ENCODE results near the gene MED27.

MED27 gene

GRCh38 chr9:131836021-131836420 lies 243.6 kb downstream of the MED27 start:
- Histone ChIP-seq H3K27me3 (ENCODE audit: control insufficient read depth, insufficient read depth, low read length, poor library complexity, severe bottlenecking) (no peaks in the 10 kb centered on the region), H3K4me3 (ENCODE audit: insufficient read depth, low read depth, low read length) (no peak overlapping the region), H3K36me3 (ENCODE audit: control insufficient read depth, insufficient read depth, low read length) (no peaks in the 10 kb centered on the region), H3K9me3 (ENCODE audit: control insufficient read depth, low read length) (no peaks in the 10 kb centered on the region), H3K4me1 (ENCODE audit: control insufficient read depth, insufficient read depth, low read length) (peaks cover 31% of the 10 kb centered on the region), H3K27ac (ENCODE audit: insufficient read depth, low read depth, low read length, poor library complexity, severe bottlenecking) (no peak overlapping the region)
- 91% methylated on average over 18 of the region's 18 CpGs for WGBS, 2 experiments

GRCh38 chr9:131835151-131835910 lies 244.3 kb downstream of the MED27 start:
- WGBS, 2 experiments, result 81 to 83% methylated on average over 30 of the region's 30 CpGs
- Histone ChIP-seq H3K4me3 (ENCODE audit: insufficient read depth, low read depth, low read length) (no peak overlapping the region), H3K36me3 (ENCODE audit: control insufficient read depth, insufficient read depth, low read length) (no peaks in the 10 kb centered on the region), H3K9me3 (ENCODE audit: control insufficient read depth, low read length) (no peaks in the 10 kb centered on the region), H3K27ac (ENCODE audit: insufficient read depth, low read depth, low read length, poor library complexity, severe bottlenecking) (no peak overlapping the region), H3K4me1 (ENCODE audit: control insufficient read depth, insufficient read depth, low read length) (peaks cover 31% of the 10 kb centered on the region), H3K27me3 (ENCODE audit: control insufficient read depth, insufficient read depth, low read length, poor library complexity, severe bottlenecking) (no peaks in the 10 kb centered on the region)

- 73 to 76% methylated on average over 15 of the region's 15 CpGs for WGBS, 2 experiments
- no peaks in the 10 kb centered on the region for H3K36me3 ChIP-seq (ENCODE audit: control insufficient read depth, insufficient read depth, low read length)
Measured at GRCh38 chr9:131834721-131835120, 244.9 kb downstream of the MED27 start.

GRCh38 chr9:131833906-131834305 lies 245.8 kb downstream of the MED27 start:
- H3K36me3 ChIP-seq (ENCODE audit: control insufficient read depth, insufficient read depth, low read length), result no peaks in the 10 kb centered on the region
- H3K27me3 ChIP-seq (ENCODE audit: control insufficient read depth, insufficient read depth, low read length, poor library complexity, severe bottlenecking), result no peaks in the 10 kb centered on the region
- H3K4me1 ChIP-seq (ENCODE audit: control insufficient read depth, insufficient read depth, low read length), result peaks cover 24% of the 10 kb centered on the region
- WGBS, 2 experiments, result 93% methylated on average over 2 of the region's 2 CpGs
- H3K4me3 ChIP-seq (ENCODE audit: insufficient read depth, low read depth, low read length), result no peak overlapping the region
- no peaks in the 10 kb centered on the region for H3K9me3 ChIP-seq (ENCODE audit: control insufficient read depth, low read length)
- no peak overlapping the region for H3K27ac ChIP-seq (ENCODE audit: insufficient read depth, low read depth, low read length, poor library complexity, severe bottlenecking)

More at GRCh38 chr9:131834721-131835120, 244.9 kb downstream of the MED27 start:
- Histone ChIP-seq H3K27me3 (ENCODE audit: control insufficient read depth, insufficient read depth, low read length, poor library complexity, severe bottlenecking) (no peaks in the 10 kb centered on the region), H3K27ac (ENCODE audit: insufficient read depth, low read depth, low read length, poor library complexity, severe bottlenecking) (no peak overlapping the region), H3K9me3 (ENCODE audit: control insufficient read depth, low read length) (no peaks in the 10 kb centered on the region), H3K4me1 (ENCODE audit: control insufficient read depth, insufficient read depth, low read length) (peaks cover 31% of the 10 kb centered on the region), H3K4me3 (ENCODE audit: insufficient read depth, low read depth, low read length) (no peak overlapping the region)

GRCh38 chr9:131833083-131833482 lies 246.6 kb downstream of the MED27 start:
- no peak overlapping the region for H3K4me3 ChIP-seq (ENCODE audit: insufficient read depth, low read depth, low read length)
- H3K36me3 ChIP-seq (ENCODE audit: control insufficient read depth, insufficient read depth, low read length), result no peaks in the 10 kb centered on the region
- no peaks in the 10 kb centered on the region for H3K9me3 ChIP-seq (ENCODE audit: control insufficient read depth, low read length)
- H3K4me1 ChIP-seq (ENCODE audit: control insufficient read depth, insufficient read depth, low read length), result peaks cover 16% of the 10 kb centered on the region
- no peak overlapping the region for H3K27ac ChIP-seq (ENCODE audit: insufficient read depth, low read depth, low read length, poor library complexity, severe bottlenecking)
- 71 to 72% methylated on average over 4 of the region's 4 CpGs for WGBS, 2 experiments
- no peaks in the 10 kb centered on the region for H3K27me3 ChIP-seq (ENCODE audit: control insufficient read depth, insufficient read depth, low read length, poor library complexity, severe bottlenecking)

- H3K27ac ChIP-seq (ENCODE audit: insufficient read depth, low read depth, low read length, poor library complexity, severe bottlenecking), result no peak overlapping the region
- H3K36me3 ChIP-seq (ENCODE audit: control insufficient read depth, insufficient read depth, low read length), result no peaks in the 10 kb centered on the region
- no peaks in the 10 kb centered on the region for H3K27me3 ChIP-seq (ENCODE audit: control insufficient read depth, insufficient read depth, low read length, poor library complexity, severe bottlenecking)
- peaks cover 12% of the 10 kb centered on the region for H3K4me1 ChIP-seq (ENCODE audit: control insufficient read depth, insufficient read depth, low read length)
- H3K9me3 ChIP-seq (ENCODE audit: control insufficient read depth, low read length), result no peaks in the 10 kb centered on the region
- no peak overlapping the region for H3K4me3 ChIP-seq (ENCODE audit: insufficient read depth, low read depth, low read length)
- 93% methylated on average over 24 of the region's 24 CpGs for WGBS, 2 experiments
Measured at GRCh38 chr9:131831380-131832165, 248.1 kb downstream of the MED27 start.

- no peaks in the 10 kb centered on the region for H3K9me3 ChIP-seq (ENCODE audit: control insufficient read depth, low read length)
- WGBS, 2 experiments, result 89 to 91% methylated on average over 21 of the region's 21 CpGs
- H3K36me3 ChIP-seq (ENCODE audit: control insufficient read depth, insufficient read depth, low read length), result no peaks in the 10 kb centered on the region
- H3K4me1 ChIP-seq (ENCODE audit: control insufficient read depth, insufficient read depth, low read length), result no peaks in the 10 kb centered on the region
- H3K4me3 ChIP-seq (ENCODE audit: insufficient read depth, low read depth, low read length), result no peak overlapping the region
- H3K27ac ChIP-seq (ENCODE audit: insufficient read depth, low read depth, low read length, poor library complexity, severe bottlenecking), result no peak overlapping the region
- no peaks in the 10 kb centered on the region for H3K27me3 ChIP-seq (ENCODE audit: control insufficient read depth, insufficient read depth, low read length, poor library complexity, severe bottlenecking)
Measured at GRCh38 chr9:131827821-131828369, 251.8 kb downstream of the MED27 start.

- no peaks in the 10 kb centered on the region for H3K36me3 ChIP-seq (ENCODE audit: control insufficient read depth, insufficient read depth, low read length)
- no peaks in the 10 kb centered on the region for H3K4me1 ChIP-seq (ENCODE audit: control insufficient read depth, insufficient read depth, low read length)
- no peaks in the 10 kb centered on the region for H3K9me3 ChIP-seq (ENCODE audit: control insufficient read depth, low read length)
- 87% methylated on average over 8 of the region's 9 CpGs for WGBS, 2 experiments
- no peak overlapping the region for H3K27ac ChIP-seq (ENCODE audit: insufficient read depth, low read depth, low read length, poor library complexity, severe bottlenecking)
- no peaks in the 10 kb centered on the region for H3K27me3 ChIP-seq (ENCODE audit: control insufficient read depth, insufficient read depth, low read length, poor library complexity, severe bottlenecking)
- H3K4me3 ChIP-seq (ENCODE audit: insufficient read depth, low read depth, low read length), result no peak overlapping the region
Measured at GRCh38 chr9:131826966-131827525, 252.6 kb downstream of the MED27 start.

- no peaks in the 10 kb centered on the region for H3K9me3 ChIP-seq (ENCODE audit: control insufficient read depth, low read length)
- no peak overlapping the region for H3K4me3 ChIP-seq (ENCODE audit: insufficient read depth, low read depth, low read length)
- H3K4me1 ChIP-seq (ENCODE audit: control insufficient read depth, insufficient read depth, low read length), result no peaks in the 10 kb centered on the region
- WGBS, 2 experiments, result 95 to 97% methylated on average over 1 to 2 of the region's 2 CpGs
- no peaks in the 10 kb centered on the region for H3K36me3 ChIP-seq (ENCODE audit: control insufficient read depth, insufficient read depth, low read length)
- H3K27ac ChIP-seq (ENCODE audit: insufficient read depth, low read depth, low read length, poor library complexity, severe bottlenecking), result no peak overlapping the region
- H3K27me3 ChIP-seq (ENCODE audit: control insufficient read depth, insufficient read depth, low read length, poor library complexity, severe bottlenecking), result no peaks in the 10 kb centered on the region
Measured at GRCh38 chr9:131826053-131826452, 253.6 kb downstream of the MED27 start.

- no peak overlapping the region for H3K4me3 ChIP-seq (ENCODE audit: insufficient read depth, low read depth, low read length)
- H3K27me3 ChIP-seq (ENCODE audit: control insufficient read depth, insufficient read depth, low read length, poor library complexity, severe bottlenecking), result no peaks in the 10 kb centered on the region
- H3K4me1 ChIP-seq (ENCODE audit: control insufficient read depth, insufficient read depth, low read length), result no peaks in the 10 kb centered on the region
- 90 to 92% methylated on average over 15 of the region's 15 CpGs for WGBS, 2 experiments
- no peak overlapping the region for H3K27ac ChIP-seq (ENCODE audit: insufficient read depth, low read depth, low read length, poor library complexity, severe bottlenecking)
- H3K36me3 ChIP-seq (ENCODE audit: control insufficient read depth, insufficient read depth, low read length), result no peaks in the 10 kb centered on the region
- H3K9me3 ChIP-seq (ENCODE audit: control insufficient read depth, low read length), result no peaks in the 10 kb centered on the region
Measured at GRCh38 chr9:131824953-131825495, 254.6 kb downstream of the MED27 start.
